HCT116 (cell line): Measurements from ENCODE around the gene PTPN4. TPM values are rescaled to one million over a fixed set of nuclear protein-coding genes. Genes with fewer than 3 reads are reported as not detected.

Source experiments
- ATAC-seq: fragments of 200-7000 bp; cut with Tn5 transposase; 2 replicates; pipeline ENCODE4 v1.9.1; 2020; ENCODE audit warnings: mild to moderate bottlenecking, moderate library complexity
- BruUV-seq: library from RNA; stranded (reverse); fragments of 400-500 nt; replicated peaks from 2 replicates; lab custom pipeline; 2021; lab: Mats Ljungman, UMichigan
- CTCF ChIA-PET: fragments of 300-600 bp; sonication (Branson Sonifier 250); formaldehyde crosslinking; loops from one replicate; lab custom pipeline; 2021; ENCODE audit warnings: antibody characterized with exemption; lab: Charles Lee
- POLR2A ChIA-PET: fragments of 300-600, 350-600 bp; sonication (Branson Sonifier 250); formaldehyde crosslinking; loops from one replicate; lab custom pipeline; 2021; ENCODE audit warnings: antibody characterized with exemption; lab: Charles Lee
- RAD21 ChIA-PET, 2 experiments: fragments of 300-600 bp; sonication (Branson Sonifier 250); formaldehyde crosslinking; loops; one replicate each; lab custom pipeline; 2023; ENCODE audit warnings: low total read pairs in 2 of 2; ENCODE audit not compliant: uncharacterized antibody in 2 of 2, unreplicated experiment in 2 of 2, low non-redundant PET in 1 of 2; lab: Charles Lee
- DNase-seq: peaks from one replicate; pipeline ENCODE4 v3.0.0-alpha.2; 2010; ENCODE audit warnings: low read depth, low spot score
- H2AFZ ChIP-seq: fragments of 200-600 bp; shearing (Covaris generic), sonication (generic); 2 replicates; pipeline ENCODE4 v1.6.1; 2017; ENCODE audit warnings: low read depth, mixed run types, mixed read lengths, antibody characterized with exemption, low read length; ENCODE audit not compliant: poor library complexity, severe bottlenecking
- H3K27ac ChIP-seq: 2 replicates; pipeline ENCODE4 v1.5.1; 2012; ENCODE audit warnings: low read depth, low read length
- H3K27me3 ChIP-seq: fragments of 200-600 bp; sonication (generic); 2 replicates; pipeline ENCODE4 v1.6.1; 2016; ENCODE audit warnings: mixed run types, low read length, mixed read lengths; ENCODE audit not compliant: insufficient read depth
- H3K36me3 ChIP-seq, 2 experiments: fragments of 200-500 bp in 1 of 2; fragments of 200-600 bp in 1 of 2; sonication (Bioruptor generic) in 1 of 2; sonication (generic) in 1 of 2; 2 replicates each; pipeline versions ENCODE4 v1.5.1 to v1.6.1; 2014 to 2016; ENCODE audit warnings: low read length in 2 of 2, inconsistent platforms in 1 of 2, mixed read lengths in 1 of 2, mixed run types in 1 of 2; ENCODE audit not compliant: insufficient read depth in 2 of 2, control insufficient read depth in 1 of 2
- H3K4me1 ChIP-seq, 2 experiments: fragments of 200-600 bp in 1 of 2; sonication (generic) in 1 of 2; 2 replicates each; pipeline versions ENCODE4 v1.5.1 to v1.6.1; 2012 to 2017; ENCODE audit warnings: low read length in 2 of 2, inconsistent platforms in 1 of 2, mild to moderate bottlenecking in 1 of 2, mixed read lengths in 1 of 2, mixed run types in 1 of 2, moderate library complexity in 1 of 2; ENCODE audit not compliant: insufficient read depth in 2 of 2, control insufficient read depth in 1 of 2
- H3K4me2 ChIP-seq: fragments of 200-600 bp; sonication (generic); 2 replicates; pipeline ENCODE4 v1.6.1; 2017; ENCODE audit warnings: mixed run types, low read length, mixed read lengths
- H3K4me3 ChIP-seq, 2 experiments: fragments of 200-600 bp in 1 of 2; sonication (generic) in 1 of 2; replicated peaks in 1 of 2; 2 replicates each; pipeline ENCODE4 v1.5.1; 2011 to 2016; ENCODE audit warnings: low read length in 2 of 2, control low read depth in 1 of 2, low read depth in 1 of 2, mild to moderate bottlenecking in 1 of 2, mixed read lengths in 1 of 2, mixed run types in 1 of 2
- H3K79me2 ChIP-seq: fragments of 200-600 bp; sonication (generic); 2 replicates; pipeline ENCODE4 v1.6.1; 2017; ENCODE audit warnings: mild to moderate bottlenecking, mixed run types, low read length, moderate library complexity, mixed read lengths; ENCODE audit not compliant: insufficient read depth
- H3K9ac ChIP-seq: fragments of 200-600 bp; sonication (generic); 2 replicates; pipeline ENCODE4 v1.6.1; 2016; ENCODE audit warnings: low read length, mixed read lengths
- H3K9me2 ChIP-seq: fragments of 200-600 bp; sonication (generic), shearing (Covaris generic); 2 replicates; pipeline ENCODE4 v1.6.1; 2017; ENCODE audit warnings: mixed run types, mild to moderate bottlenecking, moderate library complexity; ENCODE audit not compliant: insufficient read depth
- H3K9me3 ChIP-seq, 2 experiments: fragments of 200-500 bp in 1 of 2; fragments of 200-600 bp in 1 of 2; sonication (Bioruptor generic) in 1 of 2; sonication (generic) in 1 of 2; 2 replicates each; pipeline ENCODE4 v1.6.1; 2014 to 2017; ENCODE audit warnings: low read length in 2 of 2, mixed read lengths in 2 of 2, inconsistent platforms in 1 of 2, low read depth in 1 of 2, mild to moderate bottlenecking in 1 of 2, mixed run types in 1 of 2, moderate library complexity in 1 of 2; ENCODE audit not compliant: control insufficient read depth in 1 of 2, insufficient read depth in 1 of 2
- H4K20me1 ChIP-seq: fragments of 200-600 bp; sonication (generic), shearing (Covaris generic); 2 replicates; pipeline ENCODE4 v1.6.1; 2017; ENCODE audit warnings: mixed run types, mild to moderate bottlenecking, moderate library complexity; ENCODE audit not compliant: insufficient read depth
- CBX3 ChIP-seq: IDR thresholded peaks from 2 replicates; pipeline ENCODE4 v1.6.1; 2012; ENCODE audit warnings: low read depth
- CTCF ChIP-seq, 3 experiments: fragments of 200-600 bp in 1 of 3; sonication (generic) in 1 of 3; IDR thresholded peaks in 2 of 3; conservative IDR thresholded peaks in 1 of 3; 2 replicates each; pipeline ENCODE4 v1.5.1; 2012 to 2017; ENCODE audit warnings: low read depth in 2 of 3, low read length in 2 of 3, antibody characterized with exemption in 1 of 3, borderline replicate concordance in 1 of 3, control low read depth in 1 of 3, mild to moderate bottlenecking in 1 of 3, mixed read lengths in 1 of 3, mixed run types in 1 of 3, moderate library complexity in 1 of 3; ENCODE audit not compliant: insufficient read depth in 1 of 3
- ELF1 ChIP-seq: IDR thresholded peaks from 2 replicates; pipeline ENCODE4 v1.6.1; 2012; ENCODE audit warnings: low read depth, borderline replicate concordance
- EZH2 ChIP-seq: fragments of 200-600 bp; sonication (generic); IDR thresholded peaks from 2 replicates; pipeline ENCODE4 v1.6.1; 2017; ENCODE audit warnings: antibody characterized with exemption, mixed run types
- JUND ChIP-seq: IDR thresholded peaks from 2 replicates; pipeline ENCODE4 v1.6.1; 2012
- RAD21 ChIP-seq: IDR thresholded peaks from 2 replicates; pipeline ENCODE4 v1.6.1; 2012; ENCODE audit warnings: low read depth, mild to moderate bottlenecking
- SIN3A ChIP-seq: IDR thresholded peaks from 2 replicates; pipeline ENCODE4 v1.6.1; 2012; ENCODE audit warnings: low read depth
- TCF7L2 ChIP-seq: IDR thresholded peaks from 2 replicates; pipeline ENCODE4 v1.7.0; 2011; ENCODE audit warnings: borderline replicate concordance, inconsistent platforms; ENCODE audit not compliant: insufficient read depth, insufficient read length; ENCODE audit errors: extremely low read depth
- intact Hi-C: fragments of 100-400 bp; cut with micrococcal nuclease; formaldehyde crosslinking; loops from 2 replicates; pipeline ENCODE4 v1.10.0; 2022
- total RNA-seq: library from RNA; stranded (reverse); gene quantifications from one replicate; pipeline ENCODE4 v1.2.1, GENCODE V29; 2021; ENCODE audit not compliant: unreplicated experiment

The PTPN4 gene
- total RNA-seq, 1 experiment from 2014 or later = 38.4 TPM

- no peaks in the 10 kb centered on the region for H3K79me2 ChIP-seq
- H3K27me3 ChIP-seq = no peaks in the 10 kb centered on the region
- CTCF ChIA-PET = no interaction called here
- DNase-seq = no peak
- H2AFZ ChIP-seq = no peak overlapping the region
- H3K27ac ChIP-seq = no peak overlapping the region
- no peak for TF ChIP-seq CBX3
- TF ChIP-seq ELF1 = no peak
- no peak for TF ChIP-seq RAD21
- TF ChIP-seq JUND = 0 out of 2 replicates have a peak, but pooled peaks have one; percentile 16
- H3K9me2 ChIP-seq = no peaks in the 10 kb centered on the region
- H3K4me3 ChIP-seq = no peak overlapping the region
- no peak overlapping the region for H3K9ac ChIP-seq
- RAD21 ChIA-PET = no interaction called here
- intact Hi-C loops = loop anchor here (5.0 kb wide), 1 partner anchor 426 kb away; no protein-coding TSS in a partner anchor
- H3K4me1 ChIP-seq = peaks cover 6 to 34% of the 10 kb centered on the region in 2 experiments; a peak in 3 of 4 replicates
- no peak overlapping the region for H3K4me2 ChIP-seq
- no peaks in the 10 kb centered on the region for H4K20me1 ChIP-seq
- no peaks in the 10 kb centered on the region for H3K9me3 ChIP-seq
- BruUV-seq = no TSS peak
- no peak for ATAC-seq
- POLR2A ChIA-PET = no interaction called here
- H3K36me3 ChIP-seq = no peaks in the 10 kb centered on the region
These were observed 8.0 kb upstream of the PTPN4 start for GRCh38 chr2:119751706-119752105.

- no TSS peak for BruUV-seq
- Histone ChIP-seq H3K9me3 (no peaks in the 10 kb centered on the region), H3K9me2 (no peaks in the 10 kb centered on the region), H4K20me1 (no peaks in the 10 kb centered on the region), H3K4me1 (peaks cover 8 to 37% of the 10 kb centered on the region in 2 experiments; a peak in 3 of 4 replicates), H3K36me3 (no peaks in the 10 kb centered on the region), H3K27me3 (no peaks in the 10 kb centered on the region), H2AFZ (peak overlapping the region; percentile 24), H3K4me3 (no peak overlapping the region), H3K27ac (no peak overlapping the region), H3K79me2 (no peaks in the 10 kb centered on the region), H3K4me2 (0 out of 2 replicates have a peak overlapping the region, but pooled peaks have one; percentile 5), H3K9ac (no peak overlapping the region)
- RAD21 ChIA-PET = interaction anchor here in 1 of 2 experiments (0.7 kb wide), 1 partner anchor 70 kb away, joined by 3 read pairs; no protein-coding TSS in a partner anchor
- peak; percentile 86 for ATAC-seq
- TF ChIP-seq RAD21 (peak; percentile 84), SIN3A (no peak), TCF7L2 (no peak), CTCF (IDR thresholded peaks at IDR 0.05 in 2 of 3, conservative IDR thresholded peaks at IDR 0.05 in 1 of 3; ENCODE audit: borderline replicate concordance in 1 of 3, insufficient read depth in 1 of 3, low read depth in 2 of 3, low read length in 2 of 3) (peak; percentile 68 to 73 (median 71)), EZH2 (no peak)
- POLR2A ChIA-PET = no interaction called here
- CTCF ChIA-PET = interaction anchor here (0.6 to 3.1 kb wide), 4 partner anchors 71 to 422 kb away, joined by 3 to 22 read pairs (median 4); partner anchors contain the start of gene EPB41L5
- peak; percentile 41 for DNase-seq
- intact Hi-C loops = loop anchor here (1.0 to 5.0 kb wide), 2 partner anchors 70 to 424 kb away; no protein-coding TSS in a partner anchor
These were observed 6.4 kb upstream of the PTPN4 start for GRCh38 chr2:119753041-119753929.
